IPS-20b (cell line): Measurements from ENCODE around the gene SCIN.

ENCODE experiments used
- H3K27ac ChIP-seq: one replicate; pipeline ENCODE4 v1.5.1; 2013; ENCODE audit warnings: low read length
- H3K27me3 ChIP-seq: 2 replicates; pipeline ENCODE4 v1.6.1; 2013; ENCODE audit warnings: mild to moderate bottlenecking, low read length, inconsistent platforms; ENCODE audit not compliant: insufficient read depth
- H3K36me3 ChIP-seq: 2 replicates; pipeline ENCODE4 v1.6.1; 2013; ENCODE audit warnings: low read depth, mild to moderate bottlenecking, inconsistent platforms, low read length, moderate library complexity; ENCODE audit not compliant: insufficient read depth
- H3K4me1 ChIP-seq: 2 replicates; pipeline ENCODE4 v1.6.1; 2013; ENCODE audit warnings: mild to moderate bottlenecking, control low read depth, inconsistent platforms, low read length, moderate library complexity; ENCODE audit not compliant: insufficient read depth
- H3K4me3 ChIP-seq: 2 replicates; pipeline ENCODE4 v1.5.1; 2013; ENCODE audit warnings: mild to moderate bottlenecking, low read length, inconsistent platforms
- H3K9ac ChIP-seq: 2 replicates; pipeline ENCODE4 v1.6.1; 2013; ENCODE audit warnings: low read depth, mild to moderate bottlenecking, inconsistent platforms, low read length, moderate library complexity
- H3K9me3 ChIP-seq: 2 replicates; pipeline ENCODE4 v1.6.1; 2013; ENCODE audit warnings: mild to moderate bottlenecking, low read depth, low read length, inconsistent platforms; ENCODE audit not compliant: insufficient read depth

SCIN gene

DNA sequence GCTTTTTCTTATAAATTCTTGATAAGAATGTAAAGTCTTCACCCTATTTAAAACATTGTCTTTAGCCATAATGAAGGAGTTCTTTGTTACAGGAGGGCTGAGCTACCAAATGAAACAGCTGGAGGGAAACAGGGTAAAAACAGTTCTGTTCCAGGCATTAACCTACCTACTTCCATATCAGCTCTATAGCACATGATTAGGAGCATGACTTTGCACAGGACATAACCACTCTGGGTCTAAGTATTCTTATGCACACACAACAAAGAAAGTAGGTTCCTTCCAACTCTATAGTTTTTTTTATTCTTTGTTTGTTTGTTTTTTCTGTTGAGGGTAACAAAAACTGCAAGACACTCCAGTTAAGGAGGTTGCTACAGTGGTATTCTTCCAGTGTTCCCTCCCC lies 52.7 kb downstream of the SCIN start:
- Histone ChIP-seq H3K9me3 (no peaks in the 10 kb centered on the region), H3K4me3 (no peak overlapping the region), H3K4me1 (peaks cover 10% of the 10 kb centered on the region; the same call in 1 of the 2 replicates), H3K9ac (no peak overlapping the region), H3K27ac (no peak overlapping the region), H3K36me3 (no peaks in the 10 kb centered on the region), H3K27me3 (no peaks in the 10 kb centered on the region)

GRCh38 chr7:12623885-12624498 lies 53.5 kb downstream of the SCIN start:
- H3K9ac ChIP-seq = no peak overlapping the region
- H3K9me3 ChIP-seq = no peaks in the 10 kb centered on the region
- no peak overlapping the region for H3K27ac ChIP-seq
- no peaks in the 10 kb centered on the region for H3K36me3 ChIP-seq
- H3K27me3 ChIP-seq = no peaks in the 10 kb centered on the region
- no peak overlapping the region for H3K4me3 ChIP-seq
- H3K4me1 ChIP-seq = peaks cover 10% of the 10 kb centered on the region; the same call in 1 of the 2 replicates

DNA sequence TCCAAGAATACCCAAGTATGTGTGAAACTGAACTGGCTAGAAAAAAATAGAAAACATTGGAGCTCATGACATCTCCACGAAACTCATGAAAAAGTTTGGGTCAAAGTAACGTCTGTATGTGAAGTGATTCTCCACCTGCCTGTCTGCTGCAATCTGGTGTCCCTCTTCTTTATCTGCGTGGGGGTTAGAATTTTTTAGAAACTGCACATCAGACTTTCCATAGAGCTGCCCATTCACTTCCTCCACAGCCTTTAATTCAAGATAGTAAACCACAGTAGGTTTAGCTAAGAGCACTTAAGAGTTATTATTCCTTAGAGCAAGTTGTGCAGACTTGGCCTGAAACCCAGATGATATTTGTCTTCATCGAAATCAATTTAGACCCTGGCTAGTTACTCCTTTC lies 55.3 kb downstream of the SCIN start:
- Histone ChIP-seq H3K27me3 (no peaks in the 10 kb centered on the region), H3K9me3 (no peaks in the 10 kb centered on the region), H3K27ac (no peak overlapping the region), H3K36me3 (no peaks in the 10 kb centered on the region), H3K9ac (no peak overlapping the region), H3K4me3 (no peak overlapping the region), H3K4me1 (peaks cover 7% of the 10 kb centered on the region; the same call in 1 of the 2 replicates)

GRCh38 chr7:12629816-12630512 lies 59.4 kb downstream of the SCIN start:
- no peak overlapping the region for H3K27ac ChIP-seq
- H3K27me3 ChIP-seq = no peaks in the 10 kb centered on the region
- H3K9ac ChIP-seq = no peak overlapping the region
- no peaks in the 10 kb centered on the region for H3K4me1 ChIP-seq
- no peak overlapping the region for H3K4me3 ChIP-seq
- H3K9me3 ChIP-seq = no peaks in the 10 kb centered on the region
- H3K36me3 ChIP-seq = no peaks in the 10 kb centered on the region

DNA sequence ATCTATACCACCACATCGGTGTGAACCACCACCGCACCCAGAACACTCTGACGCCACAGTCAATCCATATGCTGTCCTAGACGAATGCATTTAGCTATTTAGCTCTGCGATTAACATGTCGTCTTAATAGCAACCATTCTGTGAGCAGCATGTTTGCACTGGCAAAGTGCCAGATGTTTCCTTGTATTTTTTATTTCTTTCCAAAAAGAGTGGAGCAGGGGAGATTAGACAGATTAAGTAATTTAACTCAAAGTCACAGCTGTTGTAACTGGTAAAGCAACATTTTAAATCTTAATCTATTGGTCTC lies 59.9 kb downstream of the SCIN start:
- H3K4me1 ChIP-seq = no peaks in the 10 kb centered on the region
- no peak overlapping the region for H3K9ac ChIP-seq
- no peaks in the 10 kb centered on the region for H3K36me3 ChIP-seq
- no peaks in the 10 kb centered on the region for H3K27me3 ChIP-seq
- H3K4me3 ChIP-seq = no peak overlapping the region
- H3K9me3 ChIP-seq = no peaks in the 10 kb centered on the region
- H3K27ac ChIP-seq = no peak overlapping the region

- no peaks in the 10 kb centered on the region for H3K4me1 ChIP-seq
- no peaks in the 10 kb centered on the region for H3K27me3 ChIP-seq
- no peak overlapping the region for H3K4me3 ChIP-seq
- H3K9ac ChIP-seq = no peak overlapping the region
- no peak overlapping the region for H3K27ac ChIP-seq
- no peaks in the 10 kb centered on the region for H3K36me3 ChIP-seq
- no peaks in the 10 kb centered on the region for H3K9me3 ChIP-seq
These were observed 63.1 kb downstream of the SCIN start for GRCh38 chr7:12633582-12633981.

DNA sequence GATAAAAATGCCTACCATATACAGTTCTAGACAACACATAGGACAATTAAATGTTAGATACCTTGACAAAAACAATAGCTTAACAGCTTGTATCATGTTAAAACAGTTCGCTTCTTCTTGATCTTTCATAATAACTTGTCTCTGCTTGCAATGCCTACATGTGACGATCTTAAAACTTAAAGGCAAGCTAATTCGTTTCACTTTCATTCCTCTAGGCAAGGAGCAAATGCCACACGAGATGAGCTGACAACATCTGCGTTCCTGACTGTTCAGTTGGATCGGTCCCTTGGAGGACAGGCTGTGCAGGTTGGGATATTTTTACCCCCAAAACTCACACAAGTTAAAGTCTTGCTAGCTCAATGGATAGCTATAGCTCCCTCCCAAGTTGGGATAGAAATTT lies 65.3 kb downstream of the SCIN start:
- Histone ChIP-seq H3K4me3 (no peak overlapping the region), H3K27me3 (no peaks in the 10 kb centered on the region), H3K36me3 (no peaks in the 10 kb centered on the region), H3K4me1 (no peaks in the 10 kb centered on the region), H3K27ac (no peak overlapping the region), H3K9me3 (no peaks in the 10 kb centered on the region), H3K9ac (no peak overlapping the region)

GRCh38 chr7:12637328-12637727 lies 66.8 kb downstream of the SCIN start:
- Histone ChIP-seq H3K27ac (no peak overlapping the region), H3K9me3 (no peaks in the 10 kb centered on the region), H3K36me3 (no peaks in the 10 kb centered on the region), H3K27me3 (no peaks in the 10 kb centered on the region), H3K4me3 (no peak overlapping the region), H3K4me1 (no peaks in the 10 kb centered on the region), H3K9ac (no peak overlapping the region)

GRCh38 chr7:12637819-12638592 lies 67.5 kb downstream of the SCIN start:
- no peak overlapping the region for H3K27ac ChIP-seq
- no peaks in the 10 kb centered on the region for H3K36me3 ChIP-seq
- H3K9ac ChIP-seq = no peak overlapping the region
- no peak overlapping the region for H3K4me3 ChIP-seq
- H3K9me3 ChIP-seq = no peaks in the 10 kb centered on the region
- no peaks in the 10 kb centered on the region for H3K4me1 ChIP-seq
- H3K27me3 ChIP-seq = no peaks in the 10 kb centered on the region

DNA sequence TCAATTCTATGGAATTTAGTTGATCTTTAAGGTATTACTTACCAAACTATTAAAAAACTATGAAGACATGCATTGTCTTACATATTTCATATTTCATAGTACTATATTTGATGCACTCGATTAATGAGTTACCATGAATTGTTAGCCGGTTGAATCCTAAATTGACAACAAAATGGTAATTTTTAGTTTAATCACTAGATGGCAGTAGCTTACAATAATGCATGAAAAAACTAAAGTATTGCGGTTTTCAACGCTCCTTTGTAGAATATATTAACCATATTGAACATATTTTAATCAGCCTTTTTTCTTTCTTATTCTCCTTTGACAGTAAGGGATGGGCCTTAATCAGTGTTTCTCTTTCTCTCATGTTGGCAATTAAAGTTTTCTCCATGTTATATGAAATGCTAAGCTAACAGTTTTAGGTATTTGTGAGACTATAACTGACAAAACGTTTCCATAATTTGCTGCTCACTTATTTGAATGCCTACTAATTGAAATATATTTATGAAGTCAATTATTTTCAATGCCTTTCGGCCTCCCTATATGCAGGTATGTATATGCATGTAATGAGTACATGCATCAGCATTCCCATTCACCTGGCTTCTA lies 68.4 kb downstream of the SCIN start:
- Histone ChIP-seq H3K36me3 (no peaks in the 10 kb centered on the region), H3K9ac (no peak overlapping the region), H3K9me3 (no peaks in the 10 kb centered on the region), H3K4me3 (no peak overlapping the region), H3K4me1 (no peaks in the 10 kb centered on the region), H3K27me3 (no peaks in the 10 kb centered on the region), H3K27ac (no peak overlapping the region)

- no peak overlapping the region for H3K27ac ChIP-seq
- H3K9me3 ChIP-seq = no peaks in the 10 kb centered on the region
- H3K4me3 ChIP-seq = no peak overlapping the region
- H3K9ac ChIP-seq = no peak overlapping the region
- H3K36me3 ChIP-seq = no peaks in the 10 kb centered on the region
- H3K4me1 ChIP-seq = no peaks in the 10 kb centered on the region
- no peaks in the 10 kb centered on the region for H3K27me3 ChIP-seq
These were observed 70.0 kb downstream of the SCIN start for GRCh38 chr7:12640299-12641096.
